Tibial nerve (tissue), 4 donors: Measurements from ENCODE around the gene SH3RF3. TPM values are rescaled to one million over a fixed set of nuclear protein-coding genes. Genes with fewer than 3 reads are reported as not detected.

Source experiments
- DNase-seq, 2 donors: peaks; one replicate each; pipeline ENCODE4 v3.0.0-alpha.2; 2019; ENCODE audit warnings: low spot score in 2 of 2
- H3K27ac ChIP-seq, 4 donors: fragments of 200-600 bp; sonication (generic) in 3 of 4; one replicate each; pipeline ENCODE4 v1.5.1; 2017 to 2019; ENCODE audit warnings: mild to moderate bottlenecking in 1 of 4
- H3K27me3 ChIP-seq, 2 donors: fragments of 200-600 bp; sonication (generic) in 1 of 2; one replicate each; pipeline versions ENCODE4 v1.5.1 to v1.6.0; 2017 to 2019
- H3K36me3 ChIP-seq, 3 donors: fragments of 200-600 bp; sonication (generic); one replicate each; pipeline ENCODE4 v1.5.1; 2018 to 2019
- H3K4me1 ChIP-seq, 4 donors: fragments of 200-600 bp; sonication (generic) in 3 of 4; one replicate each; pipeline ENCODE4 v1.5.1; 2017 to 2019
- H3K4me3 ChIP-seq, 4 donors: fragments of 200-600 bp; sonication (generic) in 3 of 4; one replicate each; pipeline ENCODE4 v1.5.1; 2017 to 2019; ENCODE audit warnings: mild to moderate bottlenecking in 1 of 4, moderate library complexity in 1 of 4
- H3K9me3 ChIP-seq, 4 donors: fragments of 200-600 bp; sonication (generic) in 3 of 4; one replicate each; pipeline ENCODE4 v1.5.1; 2017 to 2019
- CTCF ChIP-seq, 5 experiments: fragments of 200-600 bp in 3 of 5; fragments of 450-650 bp in 2 of 5; sonication (generic) in 3 of 5; IDR thresholded peaks; one replicate each; pipeline ENCODE4 v1.5.1; 2016 to 2019; ENCODE audit warnings: antibody characterized with exemption in 5 of 5, mild to moderate bottlenecking in 3 of 5, moderate library complexity in 2 of 5
- EP300 ChIP-seq, 2 donors: sonication (generic); formaldehyde crosslinking; IDR thresholded peaks; one replicate each; pipeline ENCODE4 v1.6.1; 2017; ENCODE audit warnings: antibody characterized with exemption in 2 of 2, mild to moderate bottlenecking in 1 of 2
- POLR2A ChIP-seq, 2 donors: fragments of 450-650 bp; IDR thresholded peaks; one replicate each; pipeline ENCODE4 v1.6.1; 2017; ENCODE audit warnings: antibody characterized with exemption in 2 of 2, mild to moderate bottlenecking in 2 of 2, moderate library complexity in 2 of 2
- WGBS, 2 donors: methylation state at CpG; one replicate each; pipeline ENCODE4 v1.1.5; 2018; 5-methylcytosine and 5-hydroxymethylcytosine counted together
- total RNA-seq, 4 donors: library from RNA; depleted of rRNA; stranded (reverse); fragments of >200 nt; gene quantifications; one replicate each; pipeline ENCODE4 v1.1.0, GENCODE V29; 2016

The SH3RF3 gene
- total RNA-seq, 4 donors from 2014 or later: 6.9 to 18.0 (median 11.4) TPM

GRCh38 chr2:109317471-109318095 is 188.6 kb downstream of the SH3RF3 start:
- WGBS, 2 donors: 76 to 82% methylated on average over 15 of the region's 15 CpGs
- H3K4me1 ChIP-seq: peaks cover 0 to 55% (median 11%) of the 10 kb centered on the region in 4 donors
- DNase-seq: no peak
- TF ChIP-seq CTCF (IDR thresholded peaks at IDR 0.05): no peak
- no peak for TF ChIP-seq POLR2A (IDR thresholded peaks at IDR 0.05)
- TF ChIP-seq EP300 (IDR thresholded peaks at IDR 0.05): no peak
- H3K27me3 ChIP-seq: no peaks in the 10 kb centered on the region
- no peaks in the 10 kb centered on the region for H3K9me3 ChIP-seq
- peak overlapping the region in 3 of 4 donors; percentile 41 to 79 (median 54) for H3K27ac ChIP-seq
- no peak overlapping the region for H3K4me3 ChIP-seq
- H3K36me3 ChIP-seq: no peaks in the 10 kb centered on the region

GRCh38 chr2:109318150-109318948 is 189.3 kb downstream of the SH3RF3 start:
- Histone ChIP-seq H3K27me3 (no peaks in the 10 kb centered on the region), H3K36me3 (no peaks in the 10 kb centered on the region), H3K27ac (peak overlapping the region in 3 of 4 donors; percentile 41 to 79 (median 61)), H3K4me3 (no peak overlapping the region), H3K4me1 (peaks cover 0 to 63% (median 14%) of the 10 kb centered on the region in 4 donors), H3K9me3 (no peaks in the 10 kb centered on the region)
- TF ChIP-seq CTCF (IDR thresholded peaks at IDR 0.05): peak in 3 of 5 experiments; percentile 12 to 47 (median 20)
- TF ChIP-seq POLR2A (IDR thresholded peaks at IDR 0.05): no peak
- peak in 1 of 2 donors; percentile 75 for TF ChIP-seq EP300 (IDR thresholded peaks at IDR 0.05)
- WGBS, 2 donors: 41 to 46% methylated on average over 22 of the region's 22 CpGs
- DNase-seq: peak; percentile 57 to 76

GRCh38 chr2:109318949-109319342 is 189.9 kb downstream of the SH3RF3 start:
- H3K4me3 ChIP-seq: no peak overlapping the region
- H3K36me3 ChIP-seq: no peaks in the 10 kb centered on the region
- TF ChIP-seq POLR2A (IDR thresholded peaks at IDR 0.05) (no peak), CTCF (IDR thresholded peaks at IDR 0.05) (no peak), EP300 (IDR thresholded peaks at IDR 0.05) (no peak)
- H3K9me3 ChIP-seq: no peaks in the 10 kb centered on the region
- H3K27me3 ChIP-seq: no peaks in the 10 kb centered on the region
- DNase-seq: no peak
- H3K4me1 ChIP-seq: peaks cover 0 to 69% (median 14%) of the 10 kb centered on the region in 4 donors
- WGBS, 2 donors: 69 to 79% methylated on average over 4 of the region's 4 CpGs
- H3K27ac ChIP-seq: peak overlapping the region in 3 of 4 donors; percentile 41 to 79 (median 61)

GRCh38 chr2:109320195-109320922 is 191.4 kb downstream of the SH3RF3 start:
- H3K4me1 ChIP-seq: peaks cover 0 to 83% (median 18%) of the 10 kb centered on the region in 4 donors
- H3K36me3 ChIP-seq: no peaks in the 10 kb centered on the region
- WGBS, 2 donors: 75 to 79% methylated on average over 10 to 13 of the region's 13 CpGs
- H3K4me3 ChIP-seq: no peak overlapping the region
- TF ChIP-seq CTCF (IDR thresholded peaks at IDR 0.05) (no peak), POLR2A (IDR thresholded peaks at IDR 0.05) (no peak), EP300 (IDR thresholded peaks at IDR 0.05) (no peak)
- DNase-seq: no peak
- peak overlapping the region in 1 of 4 donors; percentile 47 for H3K27ac ChIP-seq
- no peaks in the 10 kb centered on the region for H3K27me3 ChIP-seq
- H3K9me3 ChIP-seq: no peaks in the 10 kb centered on the region
